ENCODE results near the gene TRIM52.
"Not testable (repeated sequence)": the region's sequence is repeated elsewhere in the genome, so short reads cannot be mapped to it uniquely, and the experiment has no call there.

The TRIM52 gene

DNA sequence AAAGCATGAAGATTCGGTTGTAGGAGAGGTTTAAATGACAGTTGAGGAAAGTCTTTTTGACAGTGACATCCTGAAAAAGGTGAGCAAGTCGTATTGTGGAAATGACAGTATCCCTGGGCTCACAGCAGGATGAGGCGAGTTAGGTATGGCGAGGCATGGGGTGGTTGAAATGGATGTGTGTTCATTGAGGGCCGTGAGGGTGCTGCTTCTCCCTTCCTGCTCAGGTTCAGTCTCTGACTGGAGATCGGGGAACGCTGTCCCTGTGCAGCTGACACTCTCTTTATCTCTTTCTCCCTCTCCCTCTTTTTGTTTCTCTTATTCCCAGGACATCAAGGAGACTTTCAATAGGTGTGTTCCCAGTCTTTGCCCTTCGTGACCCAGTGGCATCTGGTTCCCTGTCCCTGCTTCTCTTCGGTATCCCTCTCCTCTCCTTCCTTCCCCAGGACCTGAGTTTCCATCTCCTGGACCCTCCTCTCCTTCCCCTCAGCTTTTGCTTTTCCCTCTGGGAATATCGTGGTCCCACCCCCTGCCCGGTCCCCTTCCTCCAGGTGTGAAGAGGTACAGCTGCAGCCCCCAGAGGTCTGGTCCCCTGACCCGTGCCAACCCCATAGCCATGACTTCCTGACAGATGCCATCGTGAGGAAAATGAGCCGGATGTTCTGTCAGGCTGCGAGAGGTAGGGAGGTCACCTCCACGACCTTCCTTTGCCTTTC is 27.7 kb downstream of the TRIM52 start:
- no peak for DNase-seq

DNA sequence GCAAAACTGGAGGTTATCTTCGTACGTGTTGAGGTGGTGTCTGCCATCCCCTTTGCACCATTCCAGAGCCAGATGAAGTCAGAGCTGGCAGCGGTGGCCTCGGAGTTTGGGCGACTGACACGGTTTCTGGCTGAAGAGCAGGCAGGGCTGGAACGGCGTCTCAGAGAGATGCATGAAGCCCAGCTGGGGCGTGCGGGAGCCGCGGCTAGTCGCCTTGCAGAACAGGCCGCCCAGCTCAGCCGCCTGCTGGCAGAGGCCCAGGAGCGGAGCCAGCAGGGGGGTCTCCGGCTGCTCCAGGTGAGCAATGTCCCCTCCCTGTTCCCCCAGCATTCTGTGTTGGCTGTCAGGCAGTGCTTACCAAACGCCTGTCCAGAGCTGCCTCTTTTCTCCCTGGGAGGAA is 28.4 kb downstream of the TRIM52 start:
- DNase-seq = no peak

GRCh38 chr5:181231432-181231831 is 29.5 kb downstream of the TRIM52 start:
- DNase-seq = no peak

GRCh38 chr5:181230551-181230950 is 30.4 kb downstream of the TRIM52 start:
- no peak for DNase-seq

GRCh38 chr5:181229996-181230395 is 30.9 kb downstream of the TRIM52 start:
- no peak for DNase-seq

GRCh38 chr5:181224390-181225229 is 36.3 kb downstream of the TRIM52 start:
- DNase-seq = no peak

- DNase-seq = no peak
Observed at GRCh38 chr5:181223729-181224389, 37.1 kb downstream of the TRIM52 start.

GRCh38 chr5:181223058-181223728 is 37.8 kb downstream of the TRIM52 start, which contains the start of gene TRIM41:
Gene TRIM41, plus strand, starts transcription at chr5:181223281. Its CDS starts 719 bp downstream, at chr5:181224000.
- no peak for DNase-seq

DNA sequence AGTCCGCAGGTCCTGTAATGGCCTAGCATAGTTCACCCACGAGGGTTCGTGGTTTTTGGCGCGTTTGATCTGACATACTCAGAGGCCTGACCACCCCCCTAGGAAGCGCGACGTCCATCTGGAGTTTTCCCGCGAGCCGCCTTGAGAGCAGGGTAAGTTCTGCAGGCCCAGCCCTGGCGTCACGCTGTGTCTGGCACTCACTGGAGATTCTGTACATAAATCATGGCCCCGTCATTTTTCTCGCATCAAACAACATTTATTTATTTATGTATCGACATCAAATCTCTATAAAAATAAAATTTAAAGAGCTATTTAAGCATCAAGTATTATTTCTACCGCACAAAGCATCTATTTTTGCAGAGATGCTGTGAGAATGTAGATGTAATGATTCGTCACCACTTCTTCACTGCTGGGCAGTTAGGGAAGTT is 38.3 kb downstream of the TRIM52 start:
- DNase-seq = no peak

DNA sequence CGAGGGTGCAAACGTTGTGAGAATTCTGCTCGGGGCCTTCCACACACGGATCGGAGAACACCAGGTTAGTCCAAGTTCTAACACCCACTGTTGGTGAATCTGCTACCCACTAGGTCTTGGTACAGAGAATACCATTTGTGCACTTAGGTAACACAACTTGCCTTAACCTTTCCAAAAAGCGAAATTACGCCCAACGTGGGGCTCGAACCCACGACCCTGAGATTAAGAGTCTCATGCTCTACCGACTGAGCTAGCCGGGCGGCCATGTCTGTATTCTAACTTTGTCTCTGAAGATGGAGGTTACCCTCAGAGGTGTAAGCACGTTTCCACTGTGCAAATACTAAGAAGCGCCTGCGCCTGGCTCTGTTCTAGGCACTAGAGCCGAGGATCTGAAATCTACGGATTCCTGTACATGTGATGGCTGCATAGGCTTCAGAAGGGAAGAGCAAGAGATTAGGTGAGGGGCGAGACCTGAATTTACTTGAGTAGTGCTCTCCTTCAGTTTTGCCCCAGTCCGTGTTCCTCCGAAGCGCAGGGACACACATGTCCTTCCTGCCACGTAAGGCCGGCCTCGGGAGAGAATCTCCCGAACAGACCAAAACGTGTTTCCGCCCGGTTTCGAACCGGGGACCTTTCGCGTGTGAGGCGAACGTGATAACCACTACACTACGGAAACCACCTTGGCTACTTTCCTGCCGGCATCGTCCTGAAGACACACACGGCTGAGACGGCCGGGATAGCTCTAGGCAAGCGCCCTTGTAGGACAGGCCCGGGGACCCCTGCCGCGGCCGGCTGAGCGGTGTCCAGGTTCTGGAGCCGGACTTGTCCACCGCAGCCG is 38.9 kb downstream of the TRIM52 start:
- no peak for DNase-seq

DNA sequence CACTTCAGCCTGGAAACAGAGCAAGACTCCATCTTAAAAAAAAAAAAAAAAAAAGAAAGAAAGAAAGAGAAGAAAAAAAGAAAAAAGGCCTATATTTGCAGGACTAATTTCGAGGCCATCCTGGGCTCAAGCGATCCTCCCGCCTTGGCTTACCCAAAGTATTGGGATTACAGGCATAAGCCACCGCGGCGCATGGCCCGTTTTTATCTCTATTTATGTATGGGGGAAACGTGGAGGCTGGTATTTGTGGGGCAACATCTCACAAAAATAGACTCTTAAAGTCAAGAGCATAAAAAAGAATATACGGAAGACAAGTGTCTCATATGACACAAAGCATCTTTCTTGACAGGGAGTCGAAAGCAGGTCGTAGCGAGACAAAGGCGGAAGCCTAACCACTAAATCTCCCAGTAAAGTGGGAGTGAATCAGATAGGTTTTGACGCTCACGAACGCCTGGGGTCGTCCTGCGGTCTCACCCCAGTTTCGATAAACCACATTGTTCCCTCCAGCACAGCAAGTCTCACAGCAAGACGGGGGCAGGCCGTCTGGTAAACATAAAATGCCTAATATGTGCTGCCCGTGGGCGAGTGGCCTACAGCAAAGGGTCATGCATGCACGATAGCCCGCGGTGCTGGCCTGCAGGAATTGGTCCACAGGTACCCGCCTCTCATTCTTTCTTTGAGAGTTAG is 39.7 kb downstream of the TRIM52 start:
- no peak for DNase-seq

DNA sequence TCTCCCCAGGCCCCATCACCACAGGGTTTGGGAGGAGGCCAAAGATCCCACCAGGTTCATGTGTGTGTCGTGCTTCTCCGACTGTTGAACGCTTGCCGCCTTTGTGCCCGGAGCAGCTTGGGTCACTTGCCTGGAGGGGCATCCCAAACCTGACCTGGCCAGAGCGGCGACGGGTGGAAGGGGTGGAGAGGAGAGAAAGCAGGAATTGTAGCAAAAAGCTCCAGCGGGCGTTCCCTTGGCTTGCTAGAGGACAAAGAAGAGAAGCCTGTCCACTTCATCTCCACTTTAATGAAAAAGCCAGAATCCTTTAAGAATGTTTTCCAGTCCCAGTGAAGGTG is 40.8 kb downstream of the TRIM52 start:
- no peak for DNase-seq

- no peak for DNase-seq
Observed at GRCh38 chr5:181219262-181220177, 41.4 kb downstream of the TRIM52 start.

- no peak for DNase-seq
Observed at GRCh38 chr5:181218795-181219124, 42.2 kb downstream of the TRIM52 start.

GRCh38 chr5:181217803-181218062 is 43.2 kb downstream of the TRIM52 start:
- no peak for DNase-seq

- no peak for DNase-seq
Observed at GRCh38 chr5:181217111-181217802, 43.7 kb downstream of the TRIM52 start.

- no peak for DNase-seq
Observed at GRCh38 chr5:181215997-181216989, 44.6 kb downstream of the TRIM52 start.

GRCh38 chr5:181214249-181214648 is 46.7 kb downstream of the TRIM52 start:
- DNase-seq = not testable (repeated sequence)

- no peak for DNase-seq
Observed at GRCh38 chr5:181212934-181213333, 48.0 kb downstream of the TRIM52 start.

All from NCI-H1092 treated with DMSO at 0.1 percent for 48 hours (cell line).